22Rv1 (cell line): ENCODE measurements around the gene HIGD1A.

Experiments used
- H3K27ac ChIP-seq: fragments of 450-650 bp; 2 replicates; pipeline ENCODE4 v1.5.1; 2017
- CTCF ChIP-seq: fragments of 450-650 bp; IDR thresholded peaks from 2 replicates; pipeline ENCODE4 v1.5.1; 2017; ENCODE audit warnings: mild to moderate bottlenecking
- ZFX ChIP-seq: fragments of 450-650 bp; IDR thresholded peaks from 2 replicates; pipeline ENCODE4 v1.6.1; 2017; ENCODE audit warnings: antibody characterized with exemption, borderline replicate concordance

The HIGD1A gene

GRCh38 chr3:42741796-42742195 lies 62.5 kb downstream of the HIGD1A start:
- H3K27ac ChIP-seq: no peak overlapping the region
- TF ChIP-seq ZFX: no peak
- no peak for TF ChIP-seq CTCF

DNA sequence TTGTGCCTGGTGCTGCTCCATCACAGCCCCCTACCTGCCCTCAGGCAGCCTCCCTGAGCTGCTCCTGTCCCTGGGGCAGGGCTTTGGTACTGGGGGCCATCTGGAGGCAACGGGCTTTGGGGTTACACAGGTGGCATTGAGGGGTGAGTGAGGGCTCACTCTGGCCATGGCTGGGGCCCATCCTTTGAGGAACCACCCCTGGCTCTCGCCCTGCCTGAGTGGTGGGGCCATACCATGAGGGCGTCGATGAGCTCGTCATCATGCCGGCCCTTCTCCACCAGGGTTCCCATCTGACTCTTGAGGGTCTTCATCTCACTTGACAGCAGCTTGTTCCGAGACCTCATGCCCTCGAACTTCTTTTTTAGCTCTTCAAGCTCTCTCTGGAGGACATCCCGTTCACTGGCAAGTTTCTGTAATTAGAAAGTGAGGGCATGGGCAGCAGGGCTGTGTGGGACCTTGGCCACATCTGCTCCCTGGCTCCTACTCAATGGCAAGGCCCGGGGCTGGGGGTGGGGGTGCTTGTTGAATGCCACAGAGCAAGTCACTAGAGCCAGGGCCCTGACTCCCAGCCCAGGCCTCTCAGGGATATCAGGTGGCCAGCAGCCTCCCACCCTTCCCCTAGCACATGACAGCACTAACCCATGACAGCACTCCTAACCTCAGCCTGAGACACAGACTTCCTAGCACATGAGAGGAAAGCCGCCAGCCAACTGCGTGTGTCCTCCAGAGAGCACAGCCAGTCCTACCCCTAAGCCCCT lies 64.7 kb downstream of the HIGD1A start:
- no peak overlapping the region for H3K27ac ChIP-seq
- TF ChIP-seq CTCF (no peak), ZFX (no peak)

DNA sequence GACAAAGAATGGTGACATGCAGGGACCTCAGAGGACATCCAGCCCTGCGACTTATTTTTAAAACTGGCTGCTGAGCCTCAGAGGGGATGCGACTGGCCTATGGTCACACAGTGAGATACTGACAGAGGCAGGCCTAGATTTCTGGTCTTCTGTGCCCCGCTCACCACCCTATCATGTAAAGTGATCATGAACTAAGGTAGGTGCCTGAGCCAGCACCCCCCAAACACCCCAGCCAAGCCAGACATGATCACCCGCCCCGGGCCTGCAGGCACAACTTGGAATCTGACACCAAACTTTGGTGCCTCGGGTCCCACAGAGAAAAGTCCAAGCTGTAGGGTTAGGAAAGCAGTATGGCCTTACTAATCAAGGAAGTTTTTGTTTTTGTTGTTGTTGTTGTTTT lies 67.8 kb downstream of the HIGD1A start:
- no peak overlapping the region for H3K27ac ChIP-seq
- TF ChIP-seq ZFX (no peak), CTCF (no peak)

DNA sequence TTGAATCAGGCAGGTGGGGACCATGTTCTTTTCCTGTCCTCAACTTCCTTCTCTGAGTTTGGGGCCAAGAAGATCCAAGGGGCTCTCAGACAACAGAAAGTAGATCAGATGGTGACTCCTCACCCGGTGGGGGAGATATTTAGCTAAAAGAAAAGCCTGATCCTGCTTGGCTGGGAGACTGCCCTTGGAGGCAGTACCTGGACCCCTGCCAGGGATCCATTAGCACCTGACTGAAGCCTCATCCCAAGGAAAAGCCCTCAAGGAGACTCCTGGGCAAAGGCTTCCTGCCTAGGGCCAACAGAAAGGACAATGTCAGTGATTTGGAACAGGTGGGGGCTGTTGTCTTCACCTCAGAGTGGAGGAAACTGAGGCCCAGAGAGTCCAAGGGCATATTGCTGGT lies 68.2 kb downstream of the HIGD1A start:
- no peak overlapping the region for H3K27ac ChIP-seq
- TF ChIP-seq ZFX: no peak
- no peak for TF ChIP-seq CTCF

- TF ChIP-seq CTCF (no peak), ZFX (no peak)
- no peak overlapping the region for H3K27ac ChIP-seq
Observed at GRCh38 chr3:42735615-42736014, 68.7 kb downstream of the HIGD1A start.

DNA sequence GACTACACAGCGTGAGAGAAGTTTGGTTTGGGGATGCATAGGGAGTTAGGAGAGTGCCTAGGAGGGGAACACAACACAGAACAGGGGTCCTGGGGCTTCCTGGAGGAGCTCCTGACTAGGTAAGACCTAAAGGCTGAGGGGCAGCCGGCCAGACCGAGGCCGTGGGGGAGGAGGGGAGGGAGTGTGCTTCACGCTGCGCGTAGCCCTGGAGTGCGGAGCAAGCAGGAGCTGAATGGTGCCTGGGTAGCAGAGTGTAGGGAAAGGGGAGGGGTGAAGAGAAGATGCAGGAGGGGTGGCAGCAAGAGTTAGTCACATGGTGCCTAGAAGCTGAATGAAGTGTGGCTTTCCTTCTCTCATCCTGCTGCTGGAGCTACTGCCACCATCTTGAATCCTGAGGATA lies 69.3 kb downstream of the HIGD1A start:
- no peak overlapping the region for H3K27ac ChIP-seq
- TF ChIP-seq CTCF: no peak

- TF ChIP-seq CTCF (no peak), ZFX (no peak)
- no peak overlapping the region for H3K27ac ChIP-seq
Observed at GRCh38 chr3:42734263-42734860, 69.9 kb downstream of the HIGD1A start.
